GM12878 (cell line): ENCODE results near the gene HMG20B. TPM values are rescaled to one million over a fixed set of nuclear protein-coding genes. Genes with fewer than 3 reads are reported as not detected.

Source experiments
- ATAC-seq: fragments of 200-7000 bp; cut with Tn5 transposase; 3 replicates; pipeline ENCODE4 v1.9.1; 2020; ENCODE audit warnings: mild to moderate bottlenecking, moderate library complexity
- BruUV-seq: library from RNA; stranded (reverse); fragments of 400-500 nt; replicated peaks from 2 replicates; lab custom pipeline; 2021; lab: Mats Ljungman, UMichigan
- CTCF ChIA-PET: fragments of 300-600 bp; sonication (Branson Sonifier 250); formaldehyde crosslinking; extraction: SDS; loops from one replicate; lab custom pipeline; 2021; ENCODE audit warnings: inconsistent platforms; lab: Yijun Ruan, JAX
- POLR2A ChIA-PET: fragments of 350-600 bp; formaldehyde crosslinking; extraction: SDS; loops from one replicate; lab custom pipeline; 2021; ENCODE audit warnings: inconsistent platforms; lab: Charles Lee
- RAD21 ChIA-PET: fragments of 300-600 bp; sonication (Branson Sonifier 250); formaldehyde crosslinking; loops from one replicate; lab custom pipeline; 2023; ENCODE audit warnings: antibody characterized with exemption; ENCODE audit not compliant: unreplicated experiment; lab: Charles Lee
- SMC1A ChIA-PET: fragments of 300-600 bp; sonication (Branson Sonifier 250); formaldehyde crosslinking; loops from one replicate; lab custom pipeline; 2023; ENCODE audit not compliant: unreplicated experiment, uncharacterized antibody; lab: Charles Lee
- DNase-seq: peaks from one replicate; pipeline ENCODE4 v3.0.0-alpha.2; 2011; ENCODE audit warnings: low read depth, low spot score
- FAIRE-seq: peaks from 3 replicates; lab custom pipeline; 2011; peaks lifted over from hg19 to GRCh38; lab: Jason Lieb, UNC
- H2AFZ ChIP-seq: 2 replicates; pipeline ENCODE4 v1.6.0; 2011; ENCODE audit warnings: low read depth, low read length, control low read depth; ENCODE audit not compliant: control insufficient read depth
- H3K27ac ChIP-seq: 2 replicates; pipeline ENCODE4 v1.5.1; 2011; ENCODE audit warnings: control low read depth; ENCODE audit not compliant: control insufficient read depth, insufficient read depth
- H3K27me3 ChIP-seq, 2 experiments: replicated peaks in 1 of 2; 2 replicates each; pipeline versions ENCODE4 v1.6.0 to v1.6.1; 2011; ENCODE audit warnings: low read length in 1 of 2; ENCODE audit not compliant: control insufficient read depth in 2 of 2, insufficient read depth in 2 of 2
- H3K36me3 ChIP-seq, 2 experiments: 2 replicates each; pipeline ENCODE4 v1.5.1; 2011; ENCODE audit warnings: low read length in 1 of 2; ENCODE audit not compliant: control insufficient read depth in 2 of 2, insufficient read depth in 2 of 2
- H3K4me1 ChIP-seq: 2 replicates; pipeline ENCODE4 v1.6.1; 2011; ENCODE audit warnings: mild to moderate bottlenecking, low read length, moderate library complexity, mixed read lengths; ENCODE audit not compliant: control insufficient read depth, insufficient read depth
- H3K4me2 ChIP-seq: 2 replicates; pipeline ENCODE4 v1.6.0; 2011; ENCODE audit warnings: control low read depth; ENCODE audit not compliant: control insufficient read depth, insufficient read depth
- H3K4me3 ChIP-seq: fragments of 200-600 bp; sonication (generic); 2 replicates; pipeline ENCODE4 v1.5.1; 2016
- H3K79me2 ChIP-seq: 2 replicates; pipeline ENCODE4 v1.6.0; 2011; ENCODE audit warnings: low read length; ENCODE audit not compliant: control insufficient read depth, insufficient read depth
- H3K9ac ChIP-seq: 2 replicates; pipeline ENCODE4 v1.8.0; 2011; ENCODE audit warnings: low read length, control low read depth, mixed read lengths; ENCODE audit not compliant: control insufficient read depth, insufficient read depth
- H3K9me3 ChIP-seq: replicated peaks from 3 replicates; pipeline ENCODE4 v1.5.1; 2011; ENCODE audit warnings: mild to moderate bottlenecking, low read length; ENCODE audit not compliant: control insufficient read depth, insufficient read depth
- H4K20me1 ChIP-seq: 2 replicates; pipeline ENCODE4 v1.6.0; 2011; ENCODE audit not compliant: control insufficient read depth, insufficient read depth
- FOS ChIP-seq: IDR thresholded peaks from 3 replicates; pipeline ENCODE4 v1.6.1; 2011; ENCODE audit warnings: borderline replicate concordance; ENCODE audit not compliant: insufficient read length; ENCODE audit errors: extremely low read depth
- SIN3A ChIP-seq: IDR thresholded peaks from 2 replicates; pipeline ENCODE4 v1.6.1; 2012; ENCODE audit warnings: low read depth, low read length, improper control_type of control experiment
- TCF7 ChIP-seq: IDR thresholded peaks from 2 replicates; pipeline ENCODE4 v1.6.1; 2014; ENCODE audit warnings: antibody characterized with exemption, borderline replicate concordance
- YY1 ChIP-seq: IDR thresholded peaks from 2 replicates; pipeline ENCODE4 v1.6.1; 2011; ENCODE audit warnings: low read depth, mild to moderate bottlenecking, low read length
- ZNF24 ChIP-seq: fragments of 450-650 bp; IDR thresholded peaks from 2 replicates; pipeline ENCODE4 v1.6.1; 2017; ENCODE audit warnings: antibody characterized with exemption, mild to moderate bottlenecking
- ZNF274 ChIP-seq: IDR thresholded peaks from one replicate; pipeline ENCODE4 v1.8.0; 2011; ENCODE audit not compliant: insufficient read length, insufficient read depth
- WGBS: methylation state at CpG from one replicate; pipeline ENCODE4 v1.1.6; 2016; ENCODE audit warnings: low lambda C conversion rate; ENCODE audit not compliant: insufficient replicate concordance, insufficient coverage; ENCODE audit errors: missing lambda C conversion rate; 5-methylcytosine and 5-hydroxymethylcytosine counted together
- in situ Hi-C: fragments of 300-500 bp; cut with MboI; formaldehyde crosslinking; loops from 9 replicates; pipeline ENCODE4 v1.14.3; 2018; ENCODE audit warnings: mixed read lengths
- intact Hi-C: fragments of 100-400 bp; cut with micrococcal nuclease; formaldehyde crosslinking; loops from one replicate; pipeline ENCODE4 v1.14.2; 2022; ENCODE audit not compliant: unreplicated experiment
- polyA plus RNA-seq, 11 experiments: library from polyadenylated mRNA; depleted of rRNA in 4 of 11; unstranded in 6 of 11; stranded (reverse) in 5 of 11; fragments of >200 nt; fragmentation: Nextera tagmentation in 4 of 11; fragmentation: Illumina TruSeq in 1 of 11; extraction: Ambion mirVana in 4 of 11; extraction: Trizol in 1 of 11; gene quantifications; 1 replicate in 1 of 11; 2 replicates in 10 of 11; pipeline versions ENCODE4 v1.2.1 to v1.2.3, GENCODE V29; 2011 to 2016; ENCODE audit warnings: inconsistent platforms in 2 of 11, missing spikeins in 2 of 11, low read depth in 1 of 11
- total RNA-seq, 4 experiments: library from RNA; depleted of rRNA in 3 of 4; stranded (reverse); fragments of >200 nt in 3 of 4; fragmentation: Illumina TruSeq in 1 of 4; extraction: Trizol in 1 of 4; gene quantifications; 2 replicates each; pipeline versions ENCODE4 v1.2.1 to v1.2.3, GENCODE V29; 2013 to 2021
- TF ChIP-seq, protein P1 (sequence below), 3 experiments: IDR thresholded peaks in 2 of 3; conservative IDR thresholded peaks in 1 of 3; 2 replicates each; pipeline ENCODE4 v1.5.1; 2011; ENCODE audit warnings: low read depth in 3 of 3, low read length in 3 of 3, mild to moderate bottlenecking in 3 of 3, control low read depth in 2 of 3, moderate library complexity in 2 of 3, inconsistent platforms in 1 of 3, mixed read lengths in 1 of 3; ENCODE audit not compliant: control insufficient read depth in 2 of 3, insufficient read depth in 1 of 3; ENCODE audit errors: extremely low read depth in 1 of 3
- TF ChIP-seq, protein P2 (sequence below): fragments of 450-650 bp; IDR thresholded peaks from 2 replicates; pipeline ENCODE4 v1.6.1; 2017; ENCODE audit warnings: antibody characterized with exemption, mild to moderate bottlenecking, moderate library complexity
- TF ChIP-seq, protein P3 (sequence below): IDR thresholded peaks from 2 replicates; pipeline ENCODE4 v1.6.1; 2012; ENCODE audit warnings: low read depth, low read length, improper control_type of control experiment
- TF ChIP-seq, protein P4 (sequence below): fragments of 450-650 bp; IDR thresholded peaks from 2 replicates; pipeline ENCODE4 v1.6.1; 2016; ENCODE audit warnings: mild to moderate bottlenecking

The HMG20B gene
- total and polyA plus RNA-seq, 10 of the 15 experiments (the other 5 are each of a cell fraction or from before 2014, with no cell fraction given): 0.37 to 92.7 (median 47.0) TPM

GRCh38 chr19:3599776-3600187 lies 27.0 kb downstream of the HMG20B start:
- 75% methylated on average over 25 of the region's 28 CpGs for WGBS
- Histone ChIP-seq H3K79me2 (no peaks in the 10 kb centered on the region), H3K4me3 (no peak overlapping the region), H3K36me3 (no peaks in the 10 kb centered on the region), H3K4me1 (peaks cover 3% of the 10 kb centered on the region), H3K9me3 (no peaks in the 10 kb centered on the region), H4K20me1 (no peaks in the 10 kb centered on the region), H2AFZ (no peak overlapping the region), H3K4me2 (no peak overlapping the region), H3K27ac (no peak overlapping the region), H3K9ac (no peak overlapping the region), H3K27me3 (no peaks in the 10 kb centered on the region)
- no peak for ATAC-seq
- TF ChIP-seq, protein P1, sequence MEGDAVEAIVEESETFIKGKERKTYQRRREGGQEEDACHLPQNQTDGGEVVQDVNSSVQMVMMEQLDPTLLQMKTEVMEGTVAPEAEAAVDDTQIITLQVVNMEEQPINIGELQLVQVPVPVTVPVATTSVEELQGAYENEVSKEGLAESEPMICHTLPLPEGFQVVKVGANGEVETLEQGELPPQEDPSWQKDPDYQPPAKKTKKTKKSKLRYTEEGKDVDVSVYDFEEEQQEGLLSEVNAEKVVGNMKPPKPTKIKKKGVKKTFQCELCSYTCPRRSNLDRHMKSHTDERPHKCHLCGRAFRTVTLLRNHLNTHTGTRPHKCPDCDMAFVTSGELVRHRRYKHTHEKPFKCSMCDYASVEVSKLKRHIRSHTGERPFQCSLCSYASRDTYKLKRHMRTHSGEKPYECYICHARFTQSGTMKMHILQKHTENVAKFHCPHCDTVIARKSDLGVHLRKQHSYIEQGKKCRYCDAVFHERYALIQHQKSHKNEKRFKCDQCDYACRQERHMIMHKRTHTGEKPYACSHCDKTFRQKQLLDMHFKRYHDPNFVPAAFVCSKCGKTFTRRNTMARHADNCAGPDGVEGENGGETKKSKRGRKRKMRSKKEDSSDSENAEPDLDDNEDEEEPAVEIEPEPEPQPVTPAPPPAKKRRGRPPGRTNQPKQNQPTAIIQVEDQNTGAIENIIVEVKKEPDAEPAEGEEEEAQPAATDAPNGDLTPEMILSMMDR (IDR thresholded peaks at IDR 0.05 in 2 of 3, conservative IDR thresholded peaks at IDR 0.05 in 1 of 3; ENCODE audit: control insufficient read depth in 2 of 3, extremely low read depth in 1 of 3, insufficient read depth in 1 of 3, low read depth in 3 of 3, low read length in 3 of 3): 0 out of 6 replicates have a peak, but pooled peaks of 1 of the 3 experiments have one; percentile 2
- TF ChIP-seq SIN3A: no peak
- no peak for FAIRE-seq
- ChIA-PET CTCF (no interaction called here), POLR2A (no interaction called here), SMC1A (no interaction called here), RAD21 (no interaction called here)
- intact Hi-C loops: no loop called here
- BruUV-seq: no TSS peak
- DNase-seq: no peak
- in situ Hi-C loops: no loop called here

DNA sequence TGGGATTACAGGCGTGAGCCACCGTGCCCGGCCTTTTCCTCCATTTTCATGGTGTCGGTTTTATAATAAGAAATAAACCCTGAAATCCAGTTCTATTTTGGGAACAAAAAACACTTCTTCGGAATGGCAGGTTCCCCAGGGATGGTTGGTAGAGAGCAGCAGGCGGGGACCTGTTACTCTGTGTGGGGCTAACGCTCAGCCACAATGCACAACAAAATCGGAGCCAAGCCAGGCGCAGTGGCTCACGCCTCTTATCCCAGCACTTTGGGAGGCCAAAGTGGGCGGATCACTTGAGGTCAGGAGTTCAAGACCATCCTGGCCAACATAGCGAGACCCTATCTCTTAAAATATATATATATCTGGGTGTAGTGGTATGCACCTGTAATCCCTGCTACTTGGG lies 28.3 kb downstream of the HMG20B start:
- no peak overlapping the region for H2AFZ ChIP-seq
- RAD21 ChIA-PET: no interaction called here
- peaks cover 12% of the 10 kb centered on the region for H3K4me1 ChIP-seq
- H3K27ac ChIP-seq: no peak overlapping the region
- CTCF ChIA-PET: no interaction called here
- ATAC-seq (no peak), DNase-seq (no peak), FAIRE-seq (no peak)
- H3K9ac ChIP-seq: no peak overlapping the region
- POLR2A ChIA-PET: interaction anchor here (0.5 kb wide), 1 partner anchor 47 kb away, joined by 4 read pairs; no protein-coding TSS in a partner anchor
- intact Hi-C loops (no loop called here), in situ Hi-C loops (no loop called here)
- H3K36me3 ChIP-seq: no peaks in the 10 kb centered on the region
- SMC1A ChIA-PET: no interaction called here
- no peaks in the 10 kb centered on the region for H3K79me2 ChIP-seq
- no peaks in the 10 kb centered on the region for H4K20me1 ChIP-seq
- no peaks in the 10 kb centered on the region for H3K27me3 ChIP-seq
- 65% methylated on average over 12 of the region's 12 CpGs for WGBS
- no TSS peak for BruUV-seq
- H3K9me3 ChIP-seq: no peaks in the 10 kb centered on the region
- H3K4me2 ChIP-seq: no peak overlapping the region
- no peak overlapping the region for H3K4me3 ChIP-seq
- TF ChIP-seq ZNF24 (no peak), TCF7 (no peak), FOS (no peak), YY1 (no peak), ZNF274 (no peak)
- TF ChIP-seq, protein P2, sequence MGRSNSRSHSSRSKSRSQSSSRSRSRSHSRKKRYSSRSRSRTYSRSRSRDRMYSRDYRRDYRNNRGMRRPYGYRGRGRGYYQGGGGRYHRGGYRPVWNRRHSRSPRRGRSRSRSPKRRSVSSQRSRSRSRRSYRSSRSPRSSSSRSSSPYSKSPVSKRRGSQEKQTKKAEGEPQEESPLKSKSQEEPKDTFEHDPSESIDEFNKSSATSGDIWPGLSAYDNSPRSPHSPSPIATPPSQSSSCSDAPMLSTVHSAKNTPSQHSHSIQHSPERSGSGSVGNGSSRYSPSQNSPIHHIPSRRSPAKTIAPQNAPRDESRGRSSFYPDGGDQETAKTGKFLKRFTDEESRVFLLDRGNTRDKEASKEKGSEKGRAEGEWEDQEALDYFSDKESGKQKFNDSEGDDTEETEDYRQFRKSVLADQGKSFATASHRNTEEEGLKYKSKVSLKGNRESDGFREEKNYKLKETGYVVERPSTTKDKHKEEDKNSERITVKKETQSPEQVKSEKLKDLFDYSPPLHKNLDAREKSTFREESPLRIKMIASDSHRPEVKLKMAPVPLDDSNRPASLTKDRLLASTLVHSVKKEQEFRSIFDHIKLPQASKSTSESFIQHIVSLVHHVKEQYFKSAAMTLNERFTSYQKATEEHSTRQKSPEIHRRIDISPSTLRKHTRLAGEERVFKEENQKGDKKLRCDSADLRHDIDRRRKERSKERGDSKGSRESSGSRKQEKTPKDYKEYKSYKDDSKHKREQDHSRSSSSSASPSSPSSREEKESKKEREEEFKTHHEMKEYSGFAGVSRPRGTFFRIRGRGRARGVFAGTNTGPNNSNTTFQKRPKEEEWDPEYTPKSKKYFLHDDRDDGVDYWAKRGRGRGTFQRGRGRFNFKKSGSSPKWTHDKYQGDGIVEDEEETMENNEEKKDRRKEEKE: no peak
- TF ChIP-seq, protein P3, sequence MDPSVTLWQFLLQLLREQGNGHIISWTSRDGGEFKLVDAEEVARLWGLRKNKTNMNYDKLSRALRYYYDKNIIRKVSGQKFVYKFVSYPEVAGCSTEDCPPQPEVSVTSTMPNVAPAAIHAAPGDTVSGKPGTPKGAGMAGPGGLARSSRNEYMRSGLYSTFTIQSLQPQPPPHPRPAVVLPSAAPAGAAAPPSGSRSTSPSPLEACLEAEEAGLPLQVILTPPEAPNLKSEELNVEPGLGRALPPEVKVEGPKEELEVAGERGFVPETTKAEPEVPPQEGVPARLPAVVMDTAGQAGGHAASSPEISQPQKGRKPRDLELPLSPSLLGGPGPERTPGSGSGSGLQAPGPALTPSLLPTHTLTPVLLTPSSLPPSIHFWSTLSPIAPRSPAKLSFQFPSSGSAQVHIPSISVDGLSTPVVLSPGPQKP: no peak
- TF ChIP-seq, protein P4, sequence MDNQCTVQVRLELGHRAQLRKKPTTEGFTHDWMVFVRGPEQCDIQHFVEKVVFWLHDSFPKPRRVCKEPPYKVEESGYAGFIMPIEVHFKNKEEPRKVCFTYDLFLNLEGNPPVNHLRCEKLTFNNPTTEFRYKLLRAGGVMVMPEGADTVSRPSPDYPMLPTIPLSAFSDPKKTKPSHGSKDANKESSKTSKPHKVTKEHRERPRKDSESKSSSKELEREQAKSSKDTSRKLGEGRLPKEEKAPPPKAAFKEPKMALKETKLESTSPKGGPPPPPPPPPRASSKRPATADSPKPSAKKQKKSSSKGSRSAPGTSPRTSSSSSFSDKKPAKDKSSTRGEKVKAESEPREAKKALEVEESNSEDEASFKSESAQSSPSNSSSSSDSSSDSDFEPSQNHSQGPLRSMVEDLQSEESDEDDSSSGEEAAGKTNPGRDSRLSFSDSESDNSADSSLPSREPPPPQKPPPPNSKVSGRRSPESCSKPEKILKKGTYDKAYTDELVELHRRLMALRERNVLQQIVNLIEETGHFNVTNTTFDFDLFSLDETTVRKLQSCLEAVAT: no peak
